Transverse colon (tissue), 4 donors: ENCODE measurements around the gene PLD5. TPM values are rescaled to one million over a fixed set of nuclear protein-coding genes. Genes with fewer than 3 reads are reported as not detected.

Experiments used
- DNase-seq: peaks from one replicate; pipeline ENCODE4 v3.0.0-alpha.2; 2019
- H3K27ac ChIP-seq, 4 donors: fragments of 200-600 bp; sonication (generic); 2 replicates each; pipeline ENCODE4 v1.5.1; 2016 to 2018; ENCODE audit warnings: inconsistent platforms in 4 of 4
- H3K27me3 ChIP-seq: fragments of 200-600 bp; sonication (generic); 2 replicates; pipeline ENCODE4 v1.5.1; 2017; ENCODE audit warnings: inconsistent platforms
- H3K36me3 ChIP-seq, 4 donors: fragments of 200-600 bp; sonication (generic); 2 replicates each; pipeline ENCODE4 v1.5.1; 2017 to 2019; ENCODE audit warnings: inconsistent platforms in 4 of 4
- H3K4me1 ChIP-seq, 4 donors: fragments of 200-600 bp; sonication (generic); 2 replicates each; pipeline ENCODE4 v1.5.1; 2017 to 2020; ENCODE audit warnings: inconsistent platforms in 4 of 4
- H3K4me3 ChIP-seq, 4 donors: fragments of 200-600 bp; sonication (generic); 1 replicate in 1 of 4; 2 replicates in 3 of 4; pipeline versions ENCODE4 v1.5.1 to v1.6.1; 2017 to 2019; ENCODE audit warnings: inconsistent platforms in 4 of 4
- H3K9me3 ChIP-seq, 2 donors: fragments of 200-600 bp; sonication (generic); 2 replicates each; pipeline ENCODE4 v1.5.1; 2017 to 2019; ENCODE audit warnings: inconsistent platforms in 2 of 2
- EP300 ChIP-seq: sonication (generic); formaldehyde crosslinking; IDR thresholded peaks from one replicate; pipeline ENCODE4 v1.6.1; 2017; ENCODE audit warnings: antibody characterized with exemption, low read depth
- POLR2A ChIP-seq: fragments of 450-650 bp; IDR thresholded peaks from one replicate; pipeline ENCODE4 v1.6.1; 2016; ENCODE audit warnings: antibody characterized with exemption, mild to moderate bottlenecking, moderate library complexity
- POLR2AphosphoS5 ChIP-seq, 3 donors: sonication (generic); formaldehyde crosslinking; IDR thresholded peaks; one replicate each; pipeline ENCODE4 v1.6.1; 2016; ENCODE audit warnings: antibody characterized with exemption in 3 of 3
- WGBS, 2 donors: methylation state at CpG; one replicate each; pipeline ENCODE4 v1.1.5; 2018; ENCODE audit warnings: low coverage in 1 of 2; 5-methylcytosine and 5-hydroxymethylcytosine counted together
- in situ Hi-C, 4 donors: fragments of 200-750 bp; cut with MboI; loops; one replicate each; pipeline versions ENCODE4 v1.15.0 to v1.15.1; 2017; ENCODE audit warnings: low sequenced_read_pairs in 3 of 4, low pct_ligation_motif_present in 1 of 4, low pct_unique_long_range_greater_than_20kb in 1 of 4
- intact Hi-C: fragments of 100-400 bp; cut with DNase I; formaldehyde crosslinking; loops from one replicate; pipeline ENCODE4 v1.15.1; 2023; ENCODE audit warnings: low total_unique reads
- small RNA-seq, 4 donors: library from RNA; depleted of rRNA; stranded (forward); fragments of <200 nt; gene quantifications; one replicate each; pipeline ENCODE3, GENCODE V24; 2016
- total RNA-seq, 4 donors: library from RNA; depleted of rRNA; stranded (reverse); fragments of >200 nt; gene quantifications; one replicate each; pipeline ENCODE4 v1.1.0, GENCODE V29; 2016
- TF ChIP-seq, protein P1 (sequence below), 5 experiments: fragments of 200-600 bp in 3 of 5; fragments of 450-650 bp in 2 of 5; sonication (generic) in 3 of 5; IDR thresholded peaks; 1 replicate in 2 of 5; 2 replicates in 3 of 5; pipeline ENCODE4 v1.5.1; 2016 to 2017; ENCODE audit warnings: antibody characterized with exemption in 5 of 5, inconsistent platforms in 3 of 5, mild to moderate bottlenecking in 2 of 5, moderate library complexity in 1 of 5

Gene PLD5
- total RNA-seq, 4 donors from 2014 or later, result 0.16 TPM; not detected in 3

DNA sequence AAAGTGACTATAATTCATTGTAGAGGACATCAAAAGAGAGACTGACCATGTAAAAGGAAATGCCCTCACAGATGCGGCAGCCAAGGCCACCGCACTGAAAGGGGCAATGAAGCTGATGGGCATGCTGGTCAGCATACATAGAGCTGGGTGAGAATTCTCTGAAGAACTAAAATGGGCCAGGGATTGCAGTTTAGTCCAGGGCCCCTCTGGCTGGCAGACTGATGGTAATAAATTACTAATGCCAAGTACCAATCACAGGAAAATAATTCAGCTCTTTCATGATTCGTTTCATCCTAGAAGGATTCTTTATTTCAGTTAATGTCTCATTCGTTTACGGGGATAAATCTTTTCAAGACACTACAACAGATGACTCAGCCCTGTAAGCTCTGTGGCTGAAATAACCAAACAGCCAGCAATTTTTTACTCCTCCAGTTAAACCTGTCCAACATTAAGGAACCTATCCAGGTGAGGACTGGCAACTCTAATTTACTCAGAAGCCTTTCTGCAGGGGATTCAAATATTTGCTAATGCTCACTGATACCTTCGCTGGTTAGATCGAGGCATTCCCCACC is 468.7 kb downstream of the PLD5 start:
- no peak overlapping the region for H3K27ac ChIP-seq
- no peak overlapping the region for H3K4me3 ChIP-seq
- in situ Hi-C loops (no loop called here), intact Hi-C loops (no loop called here)
- H3K36me3 ChIP-seq, result no peaks in the 10 kb centered on the region
- no peak for DNase-seq
- H3K9me3 ChIP-seq, result no peaks in the 10 kb centered on the region
- 55 to 64% methylated on average over 4 to 7 of the region's 7 CpGs for WGBS, 2 donors
- H3K27me3 ChIP-seq, result no peaks in the 10 kb centered on the region
- H3K4me1 ChIP-seq, result no peaks in the 10 kb centered on the region
- TF ChIP-seq EP300 (no peak), POLR2AphosphoS5 (IDR thresholded peaks at IDR 0.05) (no peak), POLR2A (no peak)
- TF ChIP-seq, protein P1, sequence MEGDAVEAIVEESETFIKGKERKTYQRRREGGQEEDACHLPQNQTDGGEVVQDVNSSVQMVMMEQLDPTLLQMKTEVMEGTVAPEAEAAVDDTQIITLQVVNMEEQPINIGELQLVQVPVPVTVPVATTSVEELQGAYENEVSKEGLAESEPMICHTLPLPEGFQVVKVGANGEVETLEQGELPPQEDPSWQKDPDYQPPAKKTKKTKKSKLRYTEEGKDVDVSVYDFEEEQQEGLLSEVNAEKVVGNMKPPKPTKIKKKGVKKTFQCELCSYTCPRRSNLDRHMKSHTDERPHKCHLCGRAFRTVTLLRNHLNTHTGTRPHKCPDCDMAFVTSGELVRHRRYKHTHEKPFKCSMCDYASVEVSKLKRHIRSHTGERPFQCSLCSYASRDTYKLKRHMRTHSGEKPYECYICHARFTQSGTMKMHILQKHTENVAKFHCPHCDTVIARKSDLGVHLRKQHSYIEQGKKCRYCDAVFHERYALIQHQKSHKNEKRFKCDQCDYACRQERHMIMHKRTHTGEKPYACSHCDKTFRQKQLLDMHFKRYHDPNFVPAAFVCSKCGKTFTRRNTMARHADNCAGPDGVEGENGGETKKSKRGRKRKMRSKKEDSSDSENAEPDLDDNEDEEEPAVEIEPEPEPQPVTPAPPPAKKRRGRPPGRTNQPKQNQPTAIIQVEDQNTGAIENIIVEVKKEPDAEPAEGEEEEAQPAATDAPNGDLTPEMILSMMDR (IDR thresholded peaks at IDR 0.05), result no peak

DNA sequence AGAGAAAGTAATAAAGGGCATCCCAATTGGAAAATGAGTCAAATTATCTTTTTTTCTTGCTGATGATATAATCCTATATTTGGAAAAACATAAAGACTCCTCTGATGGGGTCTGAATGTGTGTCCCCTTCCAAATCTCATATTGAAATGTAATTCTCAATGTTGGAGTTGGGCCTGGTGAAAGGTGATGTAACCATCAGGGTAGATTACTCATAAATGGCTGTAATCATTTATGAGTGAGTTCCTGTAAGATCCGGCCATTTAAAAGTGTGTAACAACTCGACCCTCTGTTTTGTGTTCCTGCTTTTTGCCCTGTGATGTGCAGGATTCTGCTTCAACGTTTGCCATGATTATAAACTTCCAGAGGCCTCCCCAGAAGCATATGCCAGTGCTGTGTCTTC is 481.3 kb downstream of the PLD5 start:
- in situ Hi-C loops, result no loop called here

DNA sequence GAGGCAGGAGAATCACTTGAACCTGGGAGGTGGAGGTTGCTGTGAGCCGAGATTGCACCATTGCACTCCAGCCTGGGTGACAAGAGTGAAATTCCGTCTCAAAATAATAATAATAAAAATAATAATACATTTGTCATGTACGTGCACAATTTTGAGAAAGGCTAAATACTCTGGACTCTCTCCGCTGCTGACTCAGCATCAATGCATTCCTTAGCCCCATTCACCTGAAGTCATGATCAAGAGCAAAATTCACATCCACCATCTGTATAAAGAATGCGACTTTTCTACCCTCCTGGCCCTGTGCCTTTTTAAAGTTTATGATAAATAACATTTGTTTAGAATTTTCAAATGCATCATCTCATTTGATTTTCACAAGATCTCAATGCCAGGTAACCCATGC is 490.1 kb downstream of the PLD5 start:
- in situ Hi-C loops (no loop called here), intact Hi-C loops (no loop called here)
- Histone ChIP-seq H3K36me3 (no peaks in the 10 kb centered on the region), H3K27ac (no peak overlapping the region), H3K4me3 (no peak overlapping the region), H3K27me3 (no peaks in the 10 kb centered on the region), H3K4me1 (no peaks in the 10 kb centered on the region), H3K9me3 (no peaks in the 10 kb centered on the region)
- 88 to 96% methylated on average over 3 to 5 of the region's 5 CpGs for WGBS, 2 donors
- TF ChIP-seq POLR2AphosphoS5 (IDR thresholded peaks at IDR 0.05) (no peak), EP300 (no peak), POLR2A (no peak)
- TF ChIP-seq, protein P1 (IDR thresholded peaks at IDR 0.05), result no peak
- no peak for DNase-seq

More for the DNA sequence above, 481.3 kb downstream of the PLD5 start:
- no peak for DNase-seq
- H3K27me3 ChIP-seq, result no peaks in the 10 kb centered on the region
- no peak overlapping the region for H3K4me3 ChIP-seq
- intact Hi-C loops, result no loop called here
- H3K36me3 ChIP-seq, result no peaks in the 10 kb centered on the region
- WGBS, 2 donors, result 31% methylated on average over 3 of the region's 3 CpGs; no CpG with 5 or more reads in 1 of the 2 donors
- TF ChIP-seq EP300, result no peak
- no peak for TF ChIP-seq POLR2A
- no peaks in the 10 kb centered on the region for H3K4me1 ChIP-seq
- H3K9me3 ChIP-seq, result no peaks in the 10 kb centered on the region
- no peak overlapping the region for H3K27ac ChIP-seq

DNA sequence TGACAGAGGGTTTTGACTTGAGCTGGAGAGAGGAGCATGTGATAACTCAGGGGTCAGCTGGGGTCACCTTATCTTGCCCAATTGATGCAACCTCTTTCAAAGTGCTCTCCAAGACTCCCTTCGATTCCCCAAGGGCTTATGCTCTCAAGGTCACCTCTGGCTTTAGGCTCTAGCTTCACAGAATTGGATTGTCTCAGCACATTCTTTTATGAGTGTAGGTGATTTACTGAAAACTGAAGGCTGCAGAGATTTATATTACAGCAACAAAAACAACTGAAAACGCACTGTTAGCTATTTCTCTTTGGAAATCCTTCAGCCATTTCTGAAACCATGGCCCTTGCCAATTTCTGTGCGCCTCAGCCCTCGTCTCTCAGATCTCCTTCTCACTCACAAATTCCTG is 491.1 kb downstream of the PLD5 start:
- in situ Hi-C loops (no loop called here), intact Hi-C loops (no loop called here)
- H3K27me3 ChIP-seq, result no peaks in the 10 kb centered on the region
- no peaks in the 10 kb centered on the region for H3K36me3 ChIP-seq
- DNase-seq, result no peak
- no peaks in the 10 kb centered on the region for H3K9me3 ChIP-seq
- no peaks in the 10 kb centered on the region for H3K4me1 ChIP-seq
- TF ChIP-seq POLR2AphosphoS5 (IDR thresholded peaks at IDR 0.05) (no peak), POLR2A (no peak), EP300 (no peak)
- TF ChIP-seq, protein P1 (IDR thresholded peaks at IDR 0.05), result no peak
- WGBS, 2 donors, result 48 to 52% methylated on average over 4 of the region's 4 CpGs
- H3K4me3 ChIP-seq, result no peak overlapping the region
- H3K27ac ChIP-seq, result no peak overlapping the region

Small RNA genes within 50 kb of the gene (small RNA-seq; reads per million reads assigned to genes)
- gene AL360271.2 (0 reads per million in 4 donors), gene RN7SKP12 (0 reads per million in 4 donors)
